ENCODE data around the gene ATP6V1F. TPM values are rescaled to one million over a fixed set of nuclear protein-coding genes. Genes with fewer than 3 reads are reported as not detected.

The ATP6V1F gene
- total RNA-seq, 4 donors from 2014 or later = 67.7 to 101 (median 84.5) TPM

DNA sequence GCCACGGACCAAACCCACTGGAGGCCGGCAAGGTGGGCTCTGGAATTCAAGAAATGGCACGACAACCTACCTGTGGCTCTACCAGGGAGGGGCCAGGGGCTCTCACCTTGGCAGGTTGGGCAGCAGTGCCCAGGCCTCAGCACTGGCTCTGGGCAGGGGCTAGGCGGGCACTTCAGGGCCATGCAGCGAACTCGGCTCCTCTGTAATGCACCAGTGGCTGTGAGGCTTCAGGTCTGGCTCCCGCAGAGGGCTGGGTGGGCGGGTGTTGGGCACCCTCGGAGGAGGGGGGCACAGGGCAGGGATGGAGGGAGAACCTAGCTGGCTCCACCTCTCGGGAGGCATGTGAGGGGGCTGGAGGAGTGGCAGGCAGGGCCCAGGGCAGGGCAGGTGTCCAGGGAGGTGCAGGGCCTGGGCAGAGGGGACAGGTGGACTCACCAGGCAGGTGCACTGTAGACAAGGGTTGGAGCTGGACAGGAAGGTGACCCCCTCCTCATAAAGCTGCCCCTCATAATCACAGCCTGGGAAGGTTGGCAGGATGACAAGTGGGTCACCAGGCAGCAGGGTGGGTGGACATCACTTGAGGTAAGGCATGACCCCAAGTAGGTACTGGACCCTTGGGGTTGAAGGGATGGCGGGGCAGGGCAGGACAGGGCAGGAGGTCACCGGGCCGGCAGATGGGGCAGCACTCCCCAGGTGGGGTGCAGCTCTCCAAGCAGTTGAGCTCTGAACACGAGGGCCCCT is 41.1 kb downstream of the ATP6V1F start:
- WGBS, 2 donors (ENCODE audit: low coverage in 1 of 2) = 62% methylated on average over 5 of the region's 14 CpGs; no CpG with 5 or more reads in 1 of the 2 donors
- Histone ChIP-seq H3K4me3 (no peak overlapping the region), H3K27me3 (peaks cover 38% of the 10 kb centered on the region), H3K36me3 (no peaks in the 10 kb centered on the region), H3K27ac (no peak overlapping the region), H3K9me3 (no peaks in the 10 kb centered on the region), H3K4me1 (no peaks in the 10 kb centered on the region)
- TF ChIP-seq POLR2A (IDR thresholded peaks at IDR 0.05) (no peak), POLR2AphosphoS5 (IDR thresholded peaks at IDR 0.05) (no peak), EP300 (IDR thresholded peaks at IDR 0.05) (no peak)
- TF ChIP-seq, protein P1, sequence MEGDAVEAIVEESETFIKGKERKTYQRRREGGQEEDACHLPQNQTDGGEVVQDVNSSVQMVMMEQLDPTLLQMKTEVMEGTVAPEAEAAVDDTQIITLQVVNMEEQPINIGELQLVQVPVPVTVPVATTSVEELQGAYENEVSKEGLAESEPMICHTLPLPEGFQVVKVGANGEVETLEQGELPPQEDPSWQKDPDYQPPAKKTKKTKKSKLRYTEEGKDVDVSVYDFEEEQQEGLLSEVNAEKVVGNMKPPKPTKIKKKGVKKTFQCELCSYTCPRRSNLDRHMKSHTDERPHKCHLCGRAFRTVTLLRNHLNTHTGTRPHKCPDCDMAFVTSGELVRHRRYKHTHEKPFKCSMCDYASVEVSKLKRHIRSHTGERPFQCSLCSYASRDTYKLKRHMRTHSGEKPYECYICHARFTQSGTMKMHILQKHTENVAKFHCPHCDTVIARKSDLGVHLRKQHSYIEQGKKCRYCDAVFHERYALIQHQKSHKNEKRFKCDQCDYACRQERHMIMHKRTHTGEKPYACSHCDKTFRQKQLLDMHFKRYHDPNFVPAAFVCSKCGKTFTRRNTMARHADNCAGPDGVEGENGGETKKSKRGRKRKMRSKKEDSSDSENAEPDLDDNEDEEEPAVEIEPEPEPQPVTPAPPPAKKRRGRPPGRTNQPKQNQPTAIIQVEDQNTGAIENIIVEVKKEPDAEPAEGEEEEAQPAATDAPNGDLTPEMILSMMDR (IDR thresholded peaks at IDR 0.05) = no peak
- no peak for ATAC-seq

DNA sequence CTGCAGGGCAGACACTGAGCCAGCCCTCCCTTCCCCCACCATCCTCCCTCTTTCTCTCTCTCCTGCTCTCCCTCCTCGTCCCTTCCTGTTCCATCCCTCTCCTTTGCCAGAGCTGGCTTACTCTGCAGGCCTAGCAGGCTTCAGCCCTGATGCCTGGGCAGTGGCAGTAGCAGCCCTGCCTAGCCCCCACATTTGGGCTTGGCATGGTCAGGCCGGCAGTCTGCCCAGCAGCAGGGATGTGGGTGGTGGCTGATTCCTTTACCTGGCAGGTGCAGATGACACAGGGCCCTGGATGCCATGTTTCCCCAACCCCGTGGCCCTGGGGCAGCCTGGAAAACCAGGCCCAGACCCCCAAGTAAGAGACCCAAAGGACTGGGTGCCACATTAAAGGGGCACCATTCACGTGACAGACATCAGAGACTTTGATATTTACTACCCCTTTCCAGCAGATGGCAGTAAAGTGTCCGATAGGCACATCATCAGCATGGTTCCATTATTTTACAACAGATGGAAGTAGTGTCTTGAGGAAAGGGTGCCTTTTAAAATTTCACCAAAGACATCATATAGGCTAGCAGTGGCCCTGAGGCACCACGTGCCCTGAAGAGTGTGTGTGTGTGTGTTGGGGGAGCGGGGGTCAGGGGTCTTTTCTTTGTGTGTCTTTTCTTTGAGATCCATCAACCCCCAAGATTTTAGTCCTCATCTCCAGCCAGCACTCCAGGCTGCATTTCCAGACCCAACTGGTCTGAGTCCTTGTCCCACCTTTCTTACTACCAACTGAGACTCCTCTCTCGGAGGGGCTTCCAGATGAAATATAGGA is 41.9 kb downstream of the ATP6V1F start:
- Histone ChIP-seq H3K4me1 (peaks cover 0 to 5% (median 0%) of the 10 kb centered on the region in 3 donors), H3K4me3 (no peak overlapping the region), H3K27me3 (peaks cover 46% of the 10 kb centered on the region), H3K9me3 (no peaks in the 10 kb centered on the region), H3K36me3 (no peaks in the 10 kb centered on the region), H3K27ac (no peak overlapping the region)
- WGBS, 2 donors (ENCODE audit: low coverage in 1 of 2) = 10 to 28% methylated on average over 2 to 5 of the region's 8 CpGs
- TF ChIP-seq, protein P1 (IDR thresholded peaks at IDR 0.05) = peak in 3 of 4 experiments; percentile 54 to 63 (median 58)
- no peak for TF ChIP-seq POLR2A (IDR thresholded peaks at IDR 0.05)
- peak; percentile 37 for ATAC-seq

DNA sequence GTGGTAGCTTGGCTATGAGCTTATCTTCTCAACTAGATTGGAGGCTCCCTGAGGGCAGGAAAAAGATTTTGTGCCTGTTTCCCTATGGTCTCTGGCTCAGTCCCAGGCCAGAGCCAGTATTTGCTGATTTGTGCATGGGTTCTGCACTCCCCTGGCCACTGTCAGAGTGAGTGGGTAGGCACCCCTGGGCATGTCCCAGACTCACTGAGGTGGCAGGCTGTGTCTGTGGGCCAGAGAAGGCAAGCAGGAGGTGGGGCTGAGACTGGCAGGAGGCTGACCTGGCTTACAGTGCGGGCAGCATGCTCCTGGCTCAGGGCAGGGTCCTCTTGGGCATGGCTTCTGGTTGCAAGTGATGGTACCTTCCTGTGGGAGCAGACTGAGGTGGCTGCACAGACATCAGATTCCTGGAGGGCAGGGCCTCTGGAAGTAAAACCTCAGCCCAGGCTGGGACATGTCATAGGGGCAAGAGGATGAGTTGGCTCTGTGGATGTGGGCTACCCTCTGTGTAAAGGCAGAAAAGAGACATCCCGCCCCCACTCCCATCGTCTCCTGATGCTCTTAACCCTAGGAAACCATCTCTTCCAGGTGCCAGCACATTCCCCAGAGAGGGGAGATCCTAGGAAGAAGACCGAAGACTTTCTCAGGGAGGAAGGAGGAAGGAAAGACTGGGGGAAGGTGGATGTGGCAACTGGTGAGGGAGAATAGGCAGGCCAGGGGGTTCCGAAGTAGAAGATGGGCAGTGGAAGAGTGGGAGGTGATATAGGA is 43.5 kb downstream of the ATP6V1F start:
- Histone ChIP-seq H3K27ac (no peak overlapping the region), H3K4me3 (no peak overlapping the region), H3K9me3 (no peaks in the 10 kb centered on the region), H3K4me1 (peaks cover 0 to 17% (median 7%) of the 10 kb centered on the region in 3 donors), H3K36me3 (no peaks in the 10 kb centered on the region), H3K27me3 (peaks cover 61% of the 10 kb centered on the region)
- no peak for TF ChIP-seq POLR2AphosphoS5 (IDR thresholded peaks at IDR 0.05)
- TF ChIP-seq, protein P1 (IDR thresholded peaks at IDR 0.05) = no peak
- TF ChIP-seq EP300 (IDR thresholded peaks at IDR 0.05) = no peak
- no peak for TF ChIP-seq POLR2A (IDR thresholded peaks at IDR 0.05)
- 80% methylated on average over 1 of the region's 5 CpGs; no CpG with 5 or more reads in 1 of the 2 donors for WGBS, 2 donors (ENCODE audit: low coverage in 1 of 2)
- no peak for ATAC-seq

DNA sequence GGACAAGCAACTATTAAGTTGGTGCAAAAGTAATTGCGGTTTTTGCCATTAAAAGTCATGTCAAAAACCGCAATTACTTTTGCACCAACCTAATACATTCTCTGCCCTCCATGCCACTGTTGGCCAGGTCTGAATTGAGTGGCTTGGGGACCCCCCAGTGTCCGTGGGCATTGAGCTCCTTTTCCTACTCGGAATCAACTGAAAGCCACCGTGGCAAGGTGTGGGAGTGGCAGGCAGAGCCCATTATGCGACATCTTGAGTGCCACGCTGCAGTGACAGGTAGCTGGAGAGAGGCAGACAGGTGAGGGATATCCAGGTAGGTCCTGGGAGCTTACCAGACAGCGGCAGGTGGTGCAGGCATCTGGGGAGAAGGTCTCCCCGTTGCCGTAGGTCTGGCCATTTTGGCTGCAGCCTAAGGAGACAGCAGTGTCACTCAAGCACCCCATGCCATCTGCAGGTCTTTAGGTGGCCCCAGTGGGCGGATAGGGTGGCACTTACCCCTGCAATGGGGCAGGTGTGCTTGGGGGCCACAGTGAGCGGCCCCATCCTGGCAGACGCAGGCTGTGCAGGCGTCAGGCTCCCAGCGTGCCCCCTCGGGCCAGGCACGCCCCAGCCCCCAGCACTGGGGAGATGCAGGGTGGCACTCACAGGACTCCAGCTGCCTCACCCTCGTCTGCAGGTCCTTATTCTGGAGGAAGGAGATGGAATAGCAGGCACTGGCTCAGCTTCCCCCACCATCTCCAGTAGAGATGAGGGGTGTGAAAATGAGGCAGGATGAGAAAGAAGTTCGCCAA is 44.3 kb downstream of the ATP6V1F start:
- H3K4me1 ChIP-seq = peaks cover 0 to 17% (median 7%) of the 10 kb centered on the region in 3 donors
- no peak overlapping the region for H3K4me3 ChIP-seq
- peaks cover 67% of the 10 kb centered on the region for H3K27me3 ChIP-seq
- 71 to 76% methylated on average over 3 to 7 of the region's 19 CpGs for WGBS, 2 donors (ENCODE audit: low coverage in 1 of 2)
- no peaks in the 10 kb centered on the region for H3K36me3 ChIP-seq
- H3K9me3 ChIP-seq = no peaks in the 10 kb centered on the region
- no peak for TF ChIP-seq EP300 (IDR thresholded peaks at IDR 0.05)
- TF ChIP-seq, protein P1 (IDR thresholded peaks at IDR 0.05) = no peak
- no peak for TF ChIP-seq POLR2AphosphoS5 (IDR thresholded peaks at IDR 0.05)
- no peak for TF ChIP-seq POLR2A (IDR thresholded peaks at IDR 0.05)
- no peak overlapping the region for H3K27ac ChIP-seq
- no peak for ATAC-seq

All from gastroesophageal sphincter (tissue), 4 donors.